ENCODE results near the gene PPP6R3. TPM values are rescaled to one million over a fixed set of nuclear protein-coding genes. Genes with fewer than 3 reads are reported as not detected.

Gene PPP6R3
- total and polyA plus RNA-seq, 2 of the 8 experiments (the other 6 are each of a cell fraction or from before 2014, with no cell fraction given): 44.6 to 150 TPM

GRCh38 chr11:68549789-68550484, 89.4 kb downstream of the PPP6R3 start:
- CTCF ChIA-PET (ENCODE audit: partially characterized antibody): interaction anchor here (0.7 kb wide), 1 partner anchor 11 kb away, joined by 3 read pairs; no protein-coding TSS in a partner anchor
- no peak overlapping the region for H4K8ac ChIP-seq (ENCODE audit: extremely low read depth, insufficient read depth, low read length)
- peaks cover 0 to 10% of the 10 kb centered on the region in 2 experiments for H4K20me1 ChIP-seq (replicated peaks in 1 of 2; ENCODE audit: control insufficient read depth in 1 of 2, insufficient read depth in 2 of 2, low read length in 2 of 2)
- H3K23me2 ChIP-seq (ENCODE audit: low read depth, low read length): no peaks in the 10 kb centered on the region
- no peak overlapping the region for H2AK5ac ChIP-seq (ENCODE audit: low read depth, low read length)
- no peaks in the 10 kb centered on the region for H3K9me3 ChIP-seq (ENCODE audit: insufficient read depth in 2 of 2, low read depth in 1 of 2, low read length in 1 of 2)
- H3K18ac ChIP-seq (ENCODE audit: extremely low read depth, low read length): no peak overlapping the region
- H4K91ac ChIP-seq (replicated peaks; ENCODE audit: insufficient read length, low read length): no peak overlapping the region
- H3K14ac ChIP-seq (ENCODE audit: insufficient read length): no peak overlapping the region
- H2BK5ac ChIP-seq (ENCODE audit: low read depth, low read length): no peak overlapping the region
- H2AFZ ChIP-seq (ENCODE audit: low read length): no peak overlapping the region
- no peak overlapping the region for H3K23ac ChIP-seq (ENCODE audit: insufficient read length)
- POLR2A ChIA-PET (ENCODE audit: partially characterized antibody): no interaction called here
- 92 to 100% methylated on average over 1 to 11 of the region's 11 CpGs for WGBS, 2 experiments (ENCODE audit: extremely low coverage in 1 of 2, insufficient coverage in 1 of 2, insufficient read length in 1 of 2, insufficient replicate concordance in 2 of 2, low coverage in 1 of 2, low lambda C conversion rate in 2 of 2, missing lambda C conversion rate in 1 of 2)
- H3K27ac ChIP-seq (ENCODE audit: low read depth, low read length): no peak overlapping the region
- H3K4me1 ChIP-seq (replicated peaks in 1 of 4; ENCODE audit: control insufficient read depth in 3 of 4, insufficient read depth in 4 of 4, low read length in 3 of 4): no peaks in the 10 kb centered on the region; a peak in 2 of 7 replicates
- FAIRE-seq: no peak
- H3K4ac ChIP-seq (replicated peaks; ENCODE audit: insufficient read length, low read depth, low read length): no peak overlapping the region
- no peak overlapping the region for H3K9ac ChIP-seq (replicated peaks in 1 of 4; ENCODE audit: extremely low read depth in 1 of 4, low read depth in 3 of 4, low read length in 3 of 4)
- H3K4me3 ChIP-seq (ENCODE audit: extremely low read depth in 1 of 4, insufficient read depth in 2 of 4, low read depth in 3 of 4, low read length in 4 of 4): no peak overlapping the region
- no peak overlapping the region for H2BK20ac ChIP-seq (ENCODE audit: low read length)
- H4K5ac ChIP-seq (ENCODE audit: insufficient read length, low read depth, low read length): no peak overlapping the region
- H3K79me1 ChIP-seq (ENCODE audit: low read depth, low read length): peaks cover 5% of the 10 kb centered on the region
- peaks cover 7 to 60% (median 18%) of the 10 kb centered on the region in 4 experiments; a peak in 7 of 8 replicates for H3K36me3 ChIP-seq (ENCODE audit: control insufficient read depth in 2 of 4, insufficient read depth in 4 of 4, low read length in 3 of 4)
- no peak overlapping the region for H3K56ac ChIP-seq (replicated peaks; ENCODE audit: insufficient read length, low read depth, low read length)
- H2BK12ac ChIP-seq (ENCODE audit: low read depth, low read length): no peak overlapping the region
- no peaks in the 10 kb centered on the region for H3K27me3 ChIP-seq (replicated peaks in 1 of 4; ENCODE audit: control insufficient read depth in 3 of 4, extremely low read depth in 1 of 4, insufficient read depth in 3 of 4, low read length in 3 of 4)
- no peak overlapping the region for H2BK15ac ChIP-seq (ENCODE audit: low read length)
- no peak overlapping the region for H2BK120ac ChIP-seq (replicated peaks; ENCODE audit: low read depth, low read length)
- no peak for DNase-seq (ENCODE audit: low read depth in 1 of 2, low spot score in 2 of 2)
- no peak overlapping the region for H3K4me2 ChIP-seq (ENCODE audit: insufficient read depth in 1 of 2, low read depth in 2 of 2, low read length in 2 of 2)
- peaks cover 0 to 68% of the 10 kb centered on the region in 2 experiments; a peak in 3 of 4 replicates for H3K79me2 ChIP-seq (ENCODE audit: control insufficient read depth in 1 of 2, insufficient read depth in 2 of 2, low read length in 2 of 2)
- TF ChIP-seq CTBP2 (IDR thresholded peaks at IDR 0.05; ENCODE audit: borderline replicate concordance, insufficient read depth, insufficient read length, low read length) (no peak), CBX5 (IDR thresholded peaks at IDR 0.05; ENCODE audit: low read depth, low read length) (no peak), SIRT6 (IDR thresholded peaks at IDR 0.05; ENCODE audit: low read length) (no peak), POU5F1 (IDR thresholded peaks at IDR 0.05; ENCODE audit: low read depth, low read length) (no peak), BCL11A (IDR thresholded peaks at IDR 0.05; ENCODE audit: low read depth in 2 of 2, low read length in 2 of 2) (no peak), USF2 (IDR thresholded peaks at IDR 0.05; ENCODE audit: low read length) (no peak), CEBPB (IDR thresholded peaks at IDR 0.05; ENCODE audit: low read depth, low read length) (no peak), TEAD4 (IDR thresholded peaks at IDR 0.05; ENCODE audit: low read depth, low read length) (no peak), CBX8 (IDR thresholded peaks at IDR 0.05; ENCODE audit: borderline replicate concordance, low read depth, low read length) (no peak), KDM1A (IDR thresholded peaks at IDR 0.05; ENCODE audit: borderline replicate concordance, low read length) (no peak), POLR2AphosphoS5 (IDR thresholded peaks at IDR 0.05; ENCODE audit: low read depth, low read length) (no peak), SIX5 (IDR thresholded peaks at IDR 0.05; ENCODE audit: low read depth, low read length) (no peak), JUND (IDR thresholded peaks at IDR 0.05; ENCODE audit: low read length) (no peak)
